Right cardiac atrium (tissue), 5 donors: ENCODE results near the gene EFCAB8. TPM values are rescaled to one million over a fixed set of nuclear protein-coding genes. Genes with fewer than 3 reads are reported as not detected.

Source experiments
- ATAC-seq, 2 donors: fragments of 200-7000 bp; cut with Tn5 transposase; one replicate each; pipeline versions ENCODE4 v1.8.0 to v1.9.1; 2020; ENCODE audit warnings: moderate library complexity in 2 of 2, mild to moderate bottlenecking in 1 of 2
- DNase-seq, 3 donors: peaks; one replicate each; pipeline ENCODE4 v3.0.0-alpha.2; 2020
- H3K27ac ChIP-seq: one replicate; pipeline ENCODE4 v1.5.1; 2013; ENCODE audit warnings: mild to moderate bottlenecking, low read length, control low read depth, moderate library complexity
- H3K27me3 ChIP-seq: one replicate; pipeline ENCODE4 v1.6.1; 2013; ENCODE audit not compliant: control insufficient read depth, insufficient read depth
- H3K4me1 ChIP-seq: one replicate; pipeline ENCODE4 v1.6.1; 2013; ENCODE audit warnings: low read length; ENCODE audit not compliant: control insufficient read depth, insufficient read depth
- H3K4me3 ChIP-seq: one replicate; pipeline ENCODE4 v1.5.1; 2013; ENCODE audit warnings: low read length, control low read depth
- H3K9me3 ChIP-seq: one replicate; pipeline ENCODE4 v1.6.1; 2013; ENCODE audit warnings: low read length; ENCODE audit not compliant: control insufficient read depth
- WGBS: extraction: QIAGEN DNeasy Blood & Tissue Kit; methylation state at CpG from one replicate; pipeline ENCODE4 v1.1.7; 2013; 5-methylcytosine and 5-hydroxymethylcytosine counted together
- intact Hi-C, 4 donors: fragments of 100-400 bp; cut with DNase I; formaldehyde crosslinking; loops; one replicate each; pipeline versions ENCODE4 v1.11.0 to v1.14.0; 2022 to 2023
- polyA plus RNA-seq: library from polyadenylated mRNA; stranded (reverse); fragments of 200-250 nt; gene quantifications from one replicate; pipeline ENCODE4 v1.2.3, GENCODE V29; 2013
- total RNA-seq, 4 donors: library from RNA; stranded (reverse); fragmentation: NEBNext Ultra II Directional; extraction: Animal tissue kit (Norgen Biotek cat#: 25700); gene quantifications; one replicate each; pipeline ENCODE4 v1.2.1, GENCODE V29; 2021
- donor health status: healthy with polysubstance abuse.
- donor health status: DM: no; HTN: yes; CAD: no.
- donor health status: DM: no; HTN: no; CAD: no.
- donor health status: DM: no; HTN: yes; CAD: no; lungs with severe emphysema.
- donor health status: DM: yes; HTN: yes; CAD: no.

Gene EFCAB8
- total and polyA plus RNA-seq, 5 donors, result 0.20 to 0.64 TPM; not detected in 3

DNA sequence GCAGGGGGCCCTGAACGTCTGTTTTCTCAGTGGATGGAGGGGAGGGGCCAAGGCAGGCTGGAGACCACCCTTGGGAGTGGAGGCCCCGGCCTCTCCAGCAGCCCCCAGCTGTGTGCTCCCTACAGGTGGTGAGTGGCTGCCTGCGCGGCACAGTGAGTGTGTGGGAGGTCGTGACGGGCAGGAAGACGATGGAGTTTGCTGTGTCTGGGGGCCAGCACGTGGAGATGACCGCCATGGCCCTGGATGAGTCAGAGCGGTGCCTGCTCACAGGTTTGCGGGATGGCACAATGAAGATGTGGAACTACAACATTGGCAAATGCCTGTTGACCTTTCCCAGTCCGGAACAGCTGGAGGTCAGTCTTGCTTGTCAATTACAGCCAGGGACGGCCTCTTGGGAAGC, 52.6 kb downstream of the EFCAB8 start:
- Histone ChIP-seq H3K9me3 (no peaks in the 10 kb centered on the region), H3K27me3 (no peaks in the 10 kb centered on the region), H3K27ac (no peak overlapping the region), H3K4me3 (no peak overlapping the region), H3K4me1 (no peaks in the 10 kb centered on the region)
- no peak for DNase-seq
- WGBS, result 75% methylated on average over 13 of the region's 13 CpGs
- intact Hi-C loops, result no loop called here
- no peak for ATAC-seq

DNA sequence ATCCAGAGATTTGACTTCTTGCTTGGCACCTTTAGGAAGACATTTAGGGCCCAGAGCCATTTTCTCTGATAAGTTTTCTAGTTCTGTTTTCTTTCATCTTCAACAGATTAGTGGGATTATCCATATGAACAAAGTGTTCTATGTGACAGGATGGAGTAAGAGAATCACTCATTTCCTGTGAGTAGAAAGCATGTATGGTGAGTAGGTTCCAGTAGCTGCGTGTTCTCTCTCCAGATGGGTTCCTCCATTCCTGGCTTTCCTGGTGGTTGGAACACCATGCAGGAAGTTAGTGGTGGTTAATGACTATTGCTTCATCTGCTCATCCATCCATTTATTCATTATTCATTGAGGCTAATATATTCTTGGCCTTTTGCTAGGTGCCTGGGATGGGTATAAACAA, 54.0 kb downstream of the EFCAB8 start:
- Histone ChIP-seq H3K27me3 (no peaks in the 10 kb centered on the region), H3K9me3 (no peaks in the 10 kb centered on the region), H3K4me1 (no peaks in the 10 kb centered on the region), H3K4me3 (no peak overlapping the region), H3K27ac (no peak overlapping the region)
- DNase-seq (no peak), ATAC-seq (no peak)
- 88% methylated on average over 1 of the region's 1 CpG for WGBS
- intact Hi-C loops, result no loop called here

DNA sequence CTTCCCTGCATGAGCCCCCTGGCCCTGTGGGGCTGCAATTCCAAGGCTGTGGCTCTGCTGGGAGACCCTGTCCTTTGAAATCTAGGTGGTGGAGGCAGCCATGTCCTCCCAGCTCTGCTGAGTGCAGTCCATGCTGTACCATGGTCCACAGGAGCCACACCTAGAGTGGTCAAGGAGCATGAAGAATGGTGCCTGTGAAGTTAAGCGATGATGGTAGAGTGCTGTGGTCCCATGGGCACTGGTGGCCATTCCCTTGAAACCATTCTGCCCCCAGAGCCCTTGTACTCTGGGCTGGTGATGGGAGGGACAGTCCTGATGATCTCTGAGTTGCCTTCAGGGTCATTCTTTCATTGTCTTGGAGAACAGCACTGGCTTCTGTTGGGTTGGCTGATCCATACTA, 55.3 kb downstream of the EFCAB8 start:
- WGBS, result 85% methylated on average over 1 of the region's 1 CpG

DNA sequence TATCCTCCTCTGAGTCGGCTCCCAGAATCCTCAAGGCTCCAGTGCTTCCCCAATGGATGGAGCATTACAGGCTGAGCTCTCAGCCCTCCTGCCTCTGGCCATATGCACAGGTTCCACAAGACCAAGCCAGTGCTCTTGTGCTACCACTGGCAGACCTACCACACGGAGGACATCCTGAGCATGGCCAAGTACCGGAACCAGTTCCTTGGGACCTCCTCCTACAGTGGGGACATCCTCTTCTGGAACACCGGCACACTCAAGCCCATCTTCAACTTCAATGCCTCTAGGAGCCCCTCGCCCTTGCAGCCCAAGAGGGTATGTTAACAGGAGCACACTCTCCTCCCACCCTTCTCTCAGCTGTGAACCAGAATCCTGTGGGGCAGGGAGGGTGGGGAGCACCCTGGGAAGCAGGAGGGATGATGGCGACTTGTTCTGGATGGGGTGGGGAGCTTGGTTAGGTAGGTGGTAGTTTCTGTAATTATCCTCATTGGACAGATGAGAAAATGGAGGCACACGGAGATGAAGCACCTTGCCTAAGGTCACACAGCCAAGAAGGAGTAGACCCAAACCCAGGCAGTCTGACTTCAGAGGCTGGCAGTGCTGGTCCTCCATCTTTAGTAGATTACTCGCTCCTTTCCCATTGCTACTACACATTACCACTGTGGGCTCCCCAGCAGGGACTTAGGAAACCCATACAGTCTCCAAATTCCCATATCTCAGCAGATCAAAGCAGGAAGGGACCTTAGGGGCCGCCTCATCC, 58.6 kb downstream of the EFCAB8 start:
- no peak overlapping the region for H3K27ac ChIP-seq
- ATAC-seq, result no peak
- no peaks in the 10 kb centered on the region for H3K9me3 ChIP-seq
- 69% methylated on average over 9 of the region's 9 CpGs for WGBS
- no peak overlapping the region for H3K4me3 ChIP-seq
- H3K27me3 ChIP-seq, result no peaks in the 10 kb centered on the region
- no peaks in the 10 kb centered on the region for H3K4me1 ChIP-seq
- intact Hi-C loops, result no loop called here
- no peak for DNase-seq

More for the DNA sequence above, 55.3 kb downstream of the EFCAB8 start:
- ATAC-seq (no peak), DNase-seq (no peak)
- Histone ChIP-seq H3K9me3 (no peaks in the 10 kb centered on the region), H3K27me3 (no peaks in the 10 kb centered on the region), H3K4me3 (no peak overlapping the region), H3K27ac (no peak overlapping the region), H3K4me1 (no peaks in the 10 kb centered on the region)
- intact Hi-C loops, result no loop called here

DNA sequence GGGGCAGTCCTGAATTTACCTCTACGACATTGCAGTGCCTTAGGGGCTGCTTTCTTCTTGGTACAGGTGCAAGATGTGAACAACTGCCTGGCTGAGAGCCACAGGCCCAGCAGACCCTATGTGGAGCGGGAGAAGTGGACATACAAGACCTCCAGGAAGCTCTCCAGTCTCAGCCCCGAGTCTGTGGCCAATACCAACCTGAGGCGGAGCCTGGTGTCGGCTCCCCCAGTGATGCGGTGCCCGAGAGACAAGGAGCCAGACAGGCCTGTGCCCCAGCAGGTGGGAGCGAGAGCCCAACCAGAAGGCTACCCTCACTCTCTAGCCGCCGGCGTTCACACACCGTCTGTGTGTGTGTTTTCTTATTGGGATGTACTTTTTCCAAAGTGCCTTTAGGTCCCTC, 59.6 kb downstream of the EFCAB8 start:
- no peaks in the 10 kb centered on the region for H3K9me3 ChIP-seq
- WGBS, result 75% methylated on average over 12 of the region's 12 CpGs
- DNase-seq, result no peak
- intact Hi-C loops, result no loop called here
- no peak overlapping the region for H3K4me3 ChIP-seq
- H3K27ac ChIP-seq, result no peak overlapping the region
- no peak for ATAC-seq
- no peaks in the 10 kb centered on the region for H3K27me3 ChIP-seq
- no peaks in the 10 kb centered on the region for H3K4me1 ChIP-seq

DNA sequence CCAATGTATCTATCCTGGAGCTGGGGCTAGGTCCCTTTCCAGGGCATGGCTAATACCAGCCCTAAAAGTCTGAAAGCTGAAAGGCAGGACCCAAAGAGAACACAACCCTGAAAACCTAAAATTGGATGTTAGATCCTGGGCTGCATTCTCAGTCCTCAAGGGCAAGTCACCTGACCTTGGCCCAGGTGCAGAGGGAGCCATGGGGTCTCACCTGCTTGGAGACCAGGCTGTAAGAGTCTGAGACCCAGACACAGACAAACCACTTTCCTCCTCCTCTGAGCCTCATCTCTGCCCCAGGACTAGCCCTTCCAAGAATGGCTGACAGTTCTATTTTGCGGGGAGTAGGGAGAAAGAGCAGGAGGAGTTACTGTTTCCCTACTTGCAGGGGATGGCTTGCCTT, 60.0 kb downstream of the EFCAB8 start:
- ATAC-seq (no peak), DNase-seq (no peak)
- no peak overlapping the region for H3K4me3 ChIP-seq
- WGBS, result 81% methylated on average over 1 of the region's 1 CpG
- H3K9me3 ChIP-seq, result no peaks in the 10 kb centered on the region
- intact Hi-C loops, result no loop called here
- no peaks in the 10 kb centered on the region for H3K4me1 ChIP-seq
- no peaks in the 10 kb centered on the region for H3K27me3 ChIP-seq
- H3K27ac ChIP-seq, result no peak overlapping the region

DNA sequence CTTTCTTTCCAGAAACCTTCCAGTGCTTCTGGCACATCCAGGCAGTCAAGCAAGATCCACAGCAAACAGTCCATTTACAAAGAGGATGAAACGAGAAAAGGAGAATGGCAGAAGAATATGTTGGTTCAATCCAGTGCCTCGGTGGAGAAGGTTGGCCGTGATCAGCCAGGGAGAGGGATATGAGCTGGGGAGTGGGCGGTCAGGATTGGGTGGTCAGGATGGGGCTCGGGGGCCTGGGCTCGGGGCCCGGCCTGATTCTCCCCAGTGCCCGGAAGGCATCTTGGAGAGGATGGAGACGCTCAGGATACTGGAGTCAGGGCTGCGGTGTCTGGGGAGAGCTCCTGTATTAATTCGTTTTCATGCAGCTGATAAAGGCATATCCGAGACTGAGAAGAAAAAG, 61.3 kb downstream of the EFCAB8 start:
- DNase-seq (no peak), ATAC-seq (no peak)
- Histone ChIP-seq H3K4me3 (no peak overlapping the region), H3K27ac (no peak overlapping the region), H3K9me3 (no peaks in the 10 kb centered on the region), H3K4me1 (no peaks in the 10 kb centered on the region), H3K27me3 (no peaks in the 10 kb centered on the region)
- intact Hi-C loops, result loop anchor here in 1 of 4 donors (2.0 kb wide), 1 partner anchor 161 kb away; no protein-coding TSS in a partner anchor
- 87% methylated on average over 12 of the region's 12 CpGs for WGBS

DNA sequence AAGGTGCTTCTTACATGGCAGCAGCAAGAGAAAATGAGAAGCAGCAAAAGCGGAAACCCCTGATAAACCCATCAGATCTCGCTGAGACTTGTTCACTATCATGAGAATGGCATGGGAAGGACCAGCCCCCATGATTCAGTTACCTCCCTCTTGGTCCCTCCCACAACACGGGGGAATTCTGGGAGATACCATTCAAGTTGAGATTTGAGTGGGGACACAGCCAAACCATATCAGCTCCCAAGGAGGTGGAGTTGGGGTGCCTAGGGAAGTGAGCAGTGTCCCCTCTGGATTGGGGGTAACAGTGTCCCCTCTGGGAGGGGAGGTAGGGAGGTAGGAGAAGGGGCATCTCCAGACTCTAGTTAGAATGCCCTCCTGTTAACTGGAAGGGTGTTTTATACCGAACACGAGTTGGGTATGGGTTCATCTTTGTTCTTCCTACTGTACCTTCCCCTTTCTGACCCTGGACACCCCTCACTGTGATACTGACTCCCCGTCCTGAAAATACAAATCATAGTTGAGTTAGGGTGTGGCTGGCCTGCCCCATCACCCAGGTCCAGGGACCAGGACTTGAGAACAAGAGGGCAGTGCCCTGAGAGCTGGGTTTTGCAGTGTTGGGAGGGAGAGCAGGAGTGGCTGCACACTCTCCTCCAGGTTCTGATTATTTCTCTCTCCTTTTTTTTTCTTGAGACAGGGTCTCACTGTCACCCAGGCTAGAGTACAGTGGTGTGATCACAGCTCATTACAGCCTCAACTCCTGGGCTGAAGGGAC, 62.0 kb downstream of the EFCAB8 start:
- Histone ChIP-seq H3K9me3 (no peaks in the 10 kb centered on the region), H3K4me3 (no peak overlapping the region), H3K27ac (no peak overlapping the region), H3K27me3 (no peaks in the 10 kb centered on the region), H3K4me1 (no peaks in the 10 kb centered on the region)
- 78% methylated on average over 6 of the region's 6 CpGs for WGBS
- ATAC-seq (no peak), DNase-seq (no peak)
- intact Hi-C loops, result loop anchor here in 1 of 4 donors (2.0 kb wide), 1 partner anchor 160 kb away; no protein-coding TSS in a partner anchor

DNA sequence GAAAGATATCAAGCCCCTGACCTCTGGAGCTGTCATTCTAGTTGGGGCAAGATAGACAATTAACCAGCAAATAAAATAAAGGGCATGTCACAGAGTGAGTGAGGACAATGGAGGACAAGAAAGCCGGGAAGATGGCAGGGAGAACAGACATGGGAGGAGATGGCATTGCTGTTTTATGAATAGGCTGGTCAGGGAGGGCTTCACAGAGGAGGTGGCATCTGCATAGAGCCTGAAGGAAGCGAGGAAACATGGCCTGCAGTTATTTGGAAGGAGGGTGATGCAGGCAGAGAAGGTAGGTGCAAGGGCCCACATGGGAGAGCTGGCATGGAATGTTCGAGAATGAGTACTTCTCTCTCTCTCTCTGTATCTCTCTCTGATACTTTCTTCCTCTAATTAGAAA, 63.7 kb downstream of the EFCAB8 start:
- H3K4me1 ChIP-seq, result no peaks in the 10 kb centered on the region
- H3K27me3 ChIP-seq, result no peaks in the 10 kb centered on the region
- DNase-seq (no peak), ATAC-seq (no peak)
- H3K9me3 ChIP-seq, result no peaks in the 10 kb centered on the region
- WGBS, result 80% methylated on average over 3 of the region's 3 CpGs
- no peak overlapping the region for H3K27ac ChIP-seq
- intact Hi-C loops, result no loop called here
- H3K4me3 ChIP-seq, result no peak overlapping the region

DNA sequence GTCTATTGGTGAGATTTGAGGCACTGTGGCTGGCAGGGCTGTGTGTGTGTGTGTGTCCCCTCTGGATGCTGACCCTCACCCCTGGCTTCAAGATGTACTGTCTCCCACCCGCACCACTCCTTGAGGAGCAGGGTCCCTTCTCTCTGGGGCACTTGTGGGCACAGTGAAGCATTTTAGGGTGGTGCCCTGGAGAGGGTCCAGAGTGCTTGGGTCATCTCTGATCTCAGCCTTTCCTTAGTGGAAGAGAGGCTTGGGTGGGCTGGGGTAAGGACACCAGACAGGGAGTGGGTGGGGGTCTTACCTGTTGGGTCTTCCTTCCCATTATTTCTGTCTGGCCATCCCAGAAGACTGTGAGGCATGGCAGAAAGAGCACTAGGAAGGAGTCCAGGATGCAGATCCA, 66.1 kb downstream of the EFCAB8 start:
- Histone ChIP-seq H3K4me1 (no peaks in the 10 kb centered on the region), H3K4me3 (no peak overlapping the region), H3K27me3 (no peaks in the 10 kb centered on the region), H3K27ac (no peak overlapping the region), H3K9me3 (no peaks in the 10 kb centered on the region)
- WGBS, result 90% methylated on average over 1 of the region's 1 CpG
- intact Hi-C loops, result no loop called here
- ATAC-seq (no peak), DNase-seq (no peak)

DNA sequence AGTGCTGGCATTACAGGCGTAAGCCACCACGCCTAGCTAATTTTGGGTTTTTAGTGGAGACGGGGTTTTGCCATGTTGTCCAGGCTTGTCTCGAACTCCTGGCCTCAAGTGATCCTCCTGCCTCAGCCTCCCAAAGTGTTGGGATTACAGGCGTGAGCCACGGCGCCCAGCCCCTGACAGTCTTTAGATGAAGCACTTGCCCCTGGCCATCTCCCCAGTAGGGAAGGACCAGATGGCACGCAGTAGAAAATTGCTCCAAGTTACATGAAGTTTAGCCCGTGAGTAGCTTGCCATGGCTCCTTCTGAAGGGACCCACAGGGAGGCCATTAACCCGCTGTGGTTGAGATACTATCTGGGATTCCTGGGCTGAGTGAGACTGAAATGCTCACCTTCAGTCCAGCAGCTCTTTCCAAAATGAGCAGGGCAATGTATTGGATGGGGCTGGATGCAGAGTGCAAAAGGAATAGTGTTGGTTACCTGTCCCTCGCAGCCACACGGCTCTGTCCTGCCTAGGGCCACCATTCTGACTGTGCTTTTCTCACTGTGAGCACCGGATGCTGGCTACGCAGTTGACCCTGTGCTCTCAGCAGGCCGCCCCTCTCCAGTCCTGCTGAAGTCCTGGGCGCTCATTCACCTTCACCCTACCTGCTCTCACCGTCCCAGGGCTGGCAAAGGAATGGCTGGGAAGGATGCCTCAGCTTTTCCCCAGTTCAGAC, 66.9 kb downstream of the EFCAB8 start:
- Histone ChIP-seq H3K4me1 (no peaks in the 10 kb centered on the region), H3K9me3 (no peaks in the 10 kb centered on the region), H3K4me3 (no peak overlapping the region), H3K27ac (no peak overlapping the region), H3K27me3 (no peaks in the 10 kb centered on the region)
- WGBS, result 87% methylated on average over 17 of the region's 17 CpGs
- intact Hi-C loops, result no loop called here
- no peak for ATAC-seq
- no peak for DNase-seq
